Astrocyte (in vitro differentiated cells and primary cell): ENCODE data around the gene WHRN. TPM values are rescaled to one million over a fixed set of nuclear protein-coding genes. Genes with fewer than 3 reads are reported as not detected.

Source experiments
- DNase-seq: peaks from one replicate; pipeline ENCODE4 v3.0.0-alpha.2; 2010; ENCODE audit warnings: low read depth
- FAIRE-seq: peaks from 2 replicates; lab custom pipeline; 2011; peaks lifted over from hg19 to GRCh38; lab: Jason Lieb, UNC
- H2AFZ ChIP-seq: 2 replicates; pipeline ENCODE4 v1.6.0; 2012; ENCODE audit warnings: low read depth, low read length, inconsistent platforms
- H3K27ac ChIP-seq: 2 replicates; pipeline ENCODE4 v1.5.1; 2011; ENCODE audit warnings: low read depth, low read length, inconsistent platforms
- H3K27me3 ChIP-seq: 2 replicates; pipeline ENCODE4 v1.6.0; 2011; ENCODE audit warnings: low read length, inconsistent platforms; ENCODE audit not compliant: insufficient read depth
- H3K36me3 ChIP-seq: 2 replicates; pipeline ENCODE4 v1.5.1; 2011; ENCODE audit warnings: low read length, inconsistent platforms; ENCODE audit not compliant: insufficient read depth
- H3K4me1 ChIP-seq: 2 replicates; pipeline ENCODE4 v1.5.1; 2011; ENCODE audit warnings: low read length, inconsistent platforms; ENCODE audit not compliant: insufficient read depth
- H3K4me2 ChIP-seq: 2 replicates; pipeline ENCODE4 v1.6.0; 2012; ENCODE audit warnings: low read length, inconsistent platforms
- H3K4me3 ChIP-seq: 2 replicates; pipeline ENCODE4 v1.5.1; 2011; ENCODE audit warnings: low read depth, mild to moderate bottlenecking, low read length, inconsistent platforms; ENCODE audit not compliant: insufficient read depth
- H3K79me2 ChIP-seq: 2 replicates; pipeline ENCODE4 v1.6.0; 2012; ENCODE audit warnings: mild to moderate bottlenecking, low read length, inconsistent platforms; ENCODE audit not compliant: insufficient read depth
- H3K9ac ChIP-seq: 2 replicates; pipeline ENCODE4 v1.6.0; 2012; ENCODE audit warnings: mild to moderate bottlenecking, low read length, inconsistent platforms
- H3K9me3 ChIP-seq: 2 replicates; pipeline ENCODE4 v1.5.1; 2012; ENCODE audit warnings: low read depth, mild to moderate bottlenecking, low read length, inconsistent platforms; ENCODE audit not compliant: insufficient read depth
- H4K20me1 ChIP-seq: 2 replicates; pipeline ENCODE4 v1.6.0; 2012; ENCODE audit warnings: low read length, inconsistent platforms; ENCODE audit not compliant: insufficient read depth
- H3K27ac Mint-ChIP-seq: one replicate; pipeline ENCODE4 v1.8.0; 2021; ENCODE audit warnings: mild to moderate bottlenecking, mixed read lengths; ENCODE audit not compliant: unreplicated experiment
- H3K27me3 Mint-ChIP-seq: one replicate; pipeline ENCODE4 v1.8.0; 2021; ENCODE audit warnings: low read depth, mixed read lengths; ENCODE audit not compliant: unreplicated experiment
- H3K36me3 Mint-ChIP-seq: one replicate; pipeline ENCODE4 v1.8.0; 2021; ENCODE audit warnings: low read depth, mixed read lengths; ENCODE audit not compliant: unreplicated experiment
- H3K4me1 Mint-ChIP-seq: one replicate; pipeline ENCODE4 v1.8.0; 2021; ENCODE audit warnings: low read depth, mixed read lengths; ENCODE audit not compliant: unreplicated experiment
- H3K4me3 Mint-ChIP-seq: one replicate; pipeline ENCODE4 v1.8.0; 2021; ENCODE audit warnings: mild to moderate bottlenecking, moderate library complexity, mixed read lengths; ENCODE audit not compliant: unreplicated experiment
- H3K9me3 Mint-ChIP-seq: one replicate; pipeline ENCODE4 v1.8.0; 2021; ENCODE audit warnings: mild to moderate bottlenecking, mixed read lengths; ENCODE audit not compliant: unreplicated experiment
- CTCF ChIP-seq: IDR thresholded peaks from 2 replicates; pipeline ENCODE4 v1.5.1; 2011; ENCODE audit warnings: low read depth, mild to moderate bottlenecking, inconsistent platforms, low read length, moderate library complexity; ENCODE audit not compliant: insufficient read depth
- EZH2 ChIP-seq: IDR thresholded peaks from 2 replicates; pipeline ENCODE4 v1.6.1; 2012; ENCODE audit warnings: mild to moderate bottlenecking, low read length, inconsistent platforms; ENCODE audit not compliant: insufficient read depth
- total RNA-seq: library from RNA; stranded (reverse); gene quantifications from 2 replicates; pipeline ENCODE4 v1.2.1, GENCODE V29; 2021

The WHRN gene
- total RNA-seq, 1 donor from 2014 or later, result 10.2 TPM

- FAIRE-seq (no peak), DNase-seq (no peak)
- H3K36me3 ChIP-seq, result no peaks in the 10 kb centered on the region
- H3K4me1 ChIP-seq, result no peaks in the 10 kb centered on the region
- no peak overlapping the region for H3K4me2 ChIP-seq
- H3K4me3 ChIP-seq, result no peak overlapping the region
- H4K20me1 ChIP-seq, result no peaks in the 10 kb centered on the region
- no peak overlapping the region for H2AFZ ChIP-seq
- H3K9me3 ChIP-seq, result no peaks in the 10 kb centered on the region
- no peak overlapping the region for H3K27ac ChIP-seq
- no peak overlapping the region for H3K4me3 Mint-ChIP-seq
- H3K27me3 ChIP-seq, result no peaks in the 10 kb centered on the region
- no peak for TF ChIP-seq CTCF
- TF ChIP-seq EZH2, result no peak
- peaks cover 16% of the 10 kb centered on the region for H3K9me3 Mint-ChIP-seq
- no peak overlapping the region for H3K27ac Mint-ChIP-seq
- H3K27me3 Mint-ChIP-seq, result peaks cover 3% of the 10 kb centered on the region
- no peaks in the 10 kb centered on the region for H3K79me2 ChIP-seq
- no peaks in the 10 kb centered on the region for H3K4me1 Mint-ChIP-seq
- H3K9ac ChIP-seq, result no peak overlapping the region
- peaks cover 31% of the 10 kb centered on the region for H3K36me3 Mint-ChIP-seq
Observed at GRCh38 chr9:114467910-114468309, 37.4 kb downstream of the WHRN start.

GRCh38 chr9:114467226-114467750, 38.0 kb downstream of the WHRN start:
- TF ChIP-seq CTCF (no peak), EZH2 (no peak)
- no peak overlapping the region for H3K27ac Mint-ChIP-seq
- Histone ChIP-seq H3K9me3 (no peaks in the 10 kb centered on the region), H3K4me1 (no peaks in the 10 kb centered on the region), H3K27ac (no peak overlapping the region), H3K4me2 (no peak overlapping the region), H3K27me3 (no peaks in the 10 kb centered on the region), H2AFZ (no peak overlapping the region), H3K4me3 (no peak overlapping the region), H3K9ac (no peak overlapping the region), H3K36me3 (no peaks in the 10 kb centered on the region), H3K79me2 (no peaks in the 10 kb centered on the region), H4K20me1 (no peaks in the 10 kb centered on the region)
- H3K4me3 Mint-ChIP-seq, result no peak overlapping the region
- peaks cover 30% of the 10 kb centered on the region for H3K36me3 Mint-ChIP-seq
- no peaks in the 10 kb centered on the region for H3K4me1 Mint-ChIP-seq
- peaks cover under 1% of the 10 kb centered on the region for H3K27me3 Mint-ChIP-seq
- H3K9me3 Mint-ChIP-seq, result peaks cover 16% of the 10 kb centered on the region
- FAIRE-seq, result no peak
- no peak for DNase-seq
